MM.1S (cell line): ENCODE measurements around the gene KDM7A.

Source experiments
- EZH2 ChIP-seq: fragments of 300-600 bp; sonication (generic); optimal IDR thresholded peaks from 2 replicates; pipeline ENCODE3; 2017; ENCODE audit warnings: low read depth, mild to moderate bottlenecking, antibody characterized with exemption, low read length, mixed read lengths
- TF ChIP-seq, protein P1 (sequence below): fragments of 300-600 bp; sonication (generic); IDR thresholded peaks from 2 replicates; pipeline ENCODE4 v1.5.1; 2016; ENCODE audit warnings: antibody characterized with exemption, low read length, mixed read lengths

DNA sequence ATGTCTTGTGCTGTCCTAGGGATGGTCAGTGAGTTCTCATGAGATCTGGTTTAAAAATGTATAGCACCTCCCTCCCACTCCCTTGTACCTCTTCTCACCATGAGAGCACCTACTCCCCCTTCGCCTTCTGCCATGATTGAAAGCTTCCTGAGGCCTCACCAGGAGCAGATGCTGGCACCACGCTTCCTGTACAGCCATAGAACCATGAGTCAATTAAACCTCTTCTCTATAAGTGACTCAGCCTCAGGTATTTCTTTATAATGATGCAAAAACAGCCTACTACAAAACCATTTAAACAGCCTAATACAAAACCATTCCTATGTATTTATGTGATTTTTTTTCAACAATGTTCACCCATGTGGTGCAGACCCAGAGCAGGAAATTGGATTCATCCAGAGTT lies 32.0 kb downstream of the KDM7A start:
- TF ChIP-seq EZH2, result no peak
- TF ChIP-seq, protein P1, sequence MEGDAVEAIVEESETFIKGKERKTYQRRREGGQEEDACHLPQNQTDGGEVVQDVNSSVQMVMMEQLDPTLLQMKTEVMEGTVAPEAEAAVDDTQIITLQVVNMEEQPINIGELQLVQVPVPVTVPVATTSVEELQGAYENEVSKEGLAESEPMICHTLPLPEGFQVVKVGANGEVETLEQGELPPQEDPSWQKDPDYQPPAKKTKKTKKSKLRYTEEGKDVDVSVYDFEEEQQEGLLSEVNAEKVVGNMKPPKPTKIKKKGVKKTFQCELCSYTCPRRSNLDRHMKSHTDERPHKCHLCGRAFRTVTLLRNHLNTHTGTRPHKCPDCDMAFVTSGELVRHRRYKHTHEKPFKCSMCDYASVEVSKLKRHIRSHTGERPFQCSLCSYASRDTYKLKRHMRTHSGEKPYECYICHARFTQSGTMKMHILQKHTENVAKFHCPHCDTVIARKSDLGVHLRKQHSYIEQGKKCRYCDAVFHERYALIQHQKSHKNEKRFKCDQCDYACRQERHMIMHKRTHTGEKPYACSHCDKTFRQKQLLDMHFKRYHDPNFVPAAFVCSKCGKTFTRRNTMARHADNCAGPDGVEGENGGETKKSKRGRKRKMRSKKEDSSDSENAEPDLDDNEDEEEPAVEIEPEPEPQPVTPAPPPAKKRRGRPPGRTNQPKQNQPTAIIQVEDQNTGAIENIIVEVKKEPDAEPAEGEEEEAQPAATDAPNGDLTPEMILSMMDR, result no peak
